WTC11 (cell line): ENCODE measurements around the gene UBAC2. TPM values are rescaled to one million over a fixed set of nuclear protein-coding genes. Genes with fewer than 3 reads are reported as not detected.

Experiments used
- ATAC-seq: fragments of 200-7000 bp; cut with Tn5 transposase; 2 replicates; pipeline ENCODE4 v1.10.0; 2021; ENCODE audit warnings: mild to moderate bottlenecking, moderate library complexity
- CTCF ChIA-PET: fragments of 300-600 bp; sonication (Branson Sonifier 250); formaldehyde crosslinking; loops from one replicate; lab custom pipeline; 2021; ENCODE audit warnings: antibody characterized with exemption; lab: Charles Lee
- POLR2A ChIA-PET: fragments of 350-600 bp; sonication (Branson Sonifier 250); formaldehyde crosslinking; loops from one replicate; lab custom pipeline; 2021; ENCODE audit warnings: antibody characterized with exemption; lab: Charles Lee
- DNase-seq: peaks from one replicate; pipeline ENCODE4 v3.0.0; 2021; ENCODE audit warnings: low spot score
- H3K27ac Mint-ChIP-seq: 2 replicates; pipeline ENCODE4 v1.8.0; 2021; ENCODE audit warnings: mixed read lengths
- H3K27me3 Mint-ChIP-seq: 2 replicates; pipeline ENCODE4 v1.8.0; 2021; ENCODE audit warnings: low read depth, mild to moderate bottlenecking, moderate library complexity, mixed read lengths
- H3K36me3 Mint-ChIP-seq: 2 replicates; pipeline ENCODE4 v1.8.0; 2021; ENCODE audit warnings: mixed read lengths
- H3K4me1 Mint-ChIP-seq: 2 replicates; pipeline ENCODE4 v1.8.0; 2022; ENCODE audit warnings: mixed read lengths
- H3K4me3 Mint-ChIP-seq: 2 replicates; pipeline ENCODE4 v1.8.0; 2021; ENCODE audit warnings: mild to moderate bottlenecking, moderate library complexity, mixed read lengths
- H3K9me3 Mint-ChIP-seq: 2 replicates; pipeline ENCODE4 v1.8.0; 2021; ENCODE audit warnings: mixed read lengths
- ATF3 ChIP-seq: sonication (generic); formaldehyde crosslinking; conservative IDR thresholded peaks from 2 replicates; pipeline ENCODE4 v1.8.1; 2022; ENCODE audit warnings: mild to moderate bottlenecking, missing genetic modification reagents
- EMX1 ChIP-seq: fragments of 250-450 bp; sonication (Bioruptor Pico); IDR thresholded peaks from 2 replicates; pipeline ENCODE4 v1.8.0; 2021; ENCODE audit warnings: mild to moderate bottlenecking
- FOXP1 ChIP-seq: sonication (generic); formaldehyde crosslinking; IDR thresholded peaks from 2 replicates; pipeline ENCODE4 v1.8.0; 2022; ENCODE audit warnings: missing genetic modification reagents, mild to moderate bottlenecking, moderate library complexity, borderline replicate concordance
- HMGA2 ChIP-seq: fragments of 250-450 bp; sonication (Bioruptor Pico); IDR thresholded peaks from 2 replicates; pipeline ENCODE4 v1.4.0; 2021; ENCODE audit warnings: mild to moderate bottlenecking, moderate library complexity
- HMGXB4 ChIP-seq: sonication (generic); formaldehyde crosslinking; IDR thresholded peaks from 2 replicates; pipeline ENCODE4 v1.8.1; 2023; ENCODE audit warnings: mild to moderate bottlenecking, moderate library complexity, missing genetic modification reagents
- IRF1 ChIP-seq: sonication (generic); formaldehyde crosslinking; IDR thresholded peaks from 2 replicates; pipeline ENCODE4 v1.8.0; 2023; ENCODE audit warnings: missing genetic modification reagents
- JAZF1 ChIP-seq: fragments of 250-450 bp; sonication (Bioruptor Pico); IDR thresholded peaks from 2 replicates; pipeline ENCODE4 v1.9.0; 2021; ENCODE audit warnings: moderate library complexity, mild to moderate bottlenecking, inconsistent platforms
- JUN ChIP-seq: sonication (generic); formaldehyde crosslinking; IDR thresholded peaks from 2 replicates; pipeline ENCODE4 v1.8.0; 2023; ENCODE audit warnings: mild to moderate bottlenecking, missing genetic modification reagents
- RELA ChIP-seq: sonication (generic); formaldehyde crosslinking; IDR thresholded peaks from 2 replicates; pipeline ENCODE4 v1.8.1; 2022; ENCODE audit warnings: missing genetic modification reagents, mild to moderate bottlenecking, borderline replicate concordance
- ZNF219 ChIP-seq: sonication (generic); formaldehyde crosslinking; IDR thresholded peaks from 2 replicates; pipeline ENCODE4 v1.8.0; 2023; ENCODE audit warnings: missing genetic modification reagents, mild to moderate bottlenecking, borderline replicate concordance
- ZNF416 ChIP-seq: fragments of 250-450 bp; sonication (Bioruptor Pico); IDR thresholded peaks from 2 replicates; pipeline ENCODE4 v1.9.0; 2021; ENCODE audit warnings: mild to moderate bottlenecking, inconsistent platforms
- ZNF512 ChIP-seq: sonication (generic); formaldehyde crosslinking; IDR thresholded peaks from 2 replicates; pipeline ENCODE4 v1.8.1; 2022; ENCODE audit warnings: missing genetic modification reagents, borderline replicate concordance
- ZNF671 ChIP-seq: fragments of 250-450 bp; sonication (Bioruptor Pico); IDR thresholded peaks from 2 replicates; pipeline ENCODE4 v1.8.0; 2021; ENCODE audit warnings: mild to moderate bottlenecking
- ZSCAN18 ChIP-seq: fragments of 250-450 bp; sonication (Bioruptor Pico); IDR thresholded peaks from 2 replicates; pipeline ENCODE4 v2.1.2; 2022; ENCODE audit warnings: mild to moderate bottlenecking, moderate library complexity
- total RNA-seq: library from RNA; stranded (reverse); gene quantifications from 3 replicates; pipeline ENCODE4 v1.2.3, GENCODE V29; 2021
- TF ChIP-seq, protein P1 (sequence below): sonication (generic); formaldehyde crosslinking; IDR thresholded peaks from 2 replicates; pipeline ENCODE4 v1.8.0; 2022; ENCODE audit warnings: missing genetic modification reagents
- TF ChIP-seq, protein P2 (sequence below): sonication (generic); formaldehyde crosslinking; IDR thresholded peaks from 2 replicates; pipeline ENCODE4 v1.8.1; 2022; ENCODE audit warnings: low read depth, missing genetic modification reagents, borderline replicate concordance

UBAC2 gene
- total RNA-seq, 1 experiment from 2014 or later, result 64.7 TPM

DNA sequence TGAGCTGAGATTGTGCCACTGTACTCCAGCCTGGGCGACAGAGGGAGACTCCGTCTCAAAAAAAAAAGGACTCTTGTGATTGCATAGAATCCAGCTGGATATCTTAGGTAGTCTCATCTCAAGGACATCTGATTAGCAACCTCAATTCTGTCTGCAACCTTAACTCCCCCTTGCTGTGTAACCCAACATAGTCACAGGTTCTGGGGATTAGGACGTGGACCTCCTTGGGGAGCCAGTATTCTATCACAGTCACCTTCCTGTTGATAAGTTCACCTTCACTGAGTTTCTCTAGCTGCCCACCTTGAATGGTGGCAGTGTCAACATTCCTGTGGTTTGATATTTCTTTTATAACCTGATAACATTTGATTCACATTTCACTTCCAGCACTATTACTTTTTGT is 30.3 kb downstream of the UBAC2 start:
- CTCF ChIA-PET, result interaction anchor here (0.7 kb wide), 1 partner anchor 38 kb away, joined by 5 read pairs; no protein-coding TSS in a partner anchor
- Mint-ChIP-seq H3K36me3 (no peaks in the 10 kb centered on the region), H3K27me3 (no peaks in the 10 kb centered on the region), H3K4me3 (no peak overlapping the region), H3K4me1 (peaks cover 22% of the 10 kb centered on the region), H3K27ac (no peak overlapping the region), H3K9me3 (no peaks in the 10 kb centered on the region)
- no peak for ATAC-seq
- no peak for DNase-seq
- TF ChIP-seq, protein P1, sequence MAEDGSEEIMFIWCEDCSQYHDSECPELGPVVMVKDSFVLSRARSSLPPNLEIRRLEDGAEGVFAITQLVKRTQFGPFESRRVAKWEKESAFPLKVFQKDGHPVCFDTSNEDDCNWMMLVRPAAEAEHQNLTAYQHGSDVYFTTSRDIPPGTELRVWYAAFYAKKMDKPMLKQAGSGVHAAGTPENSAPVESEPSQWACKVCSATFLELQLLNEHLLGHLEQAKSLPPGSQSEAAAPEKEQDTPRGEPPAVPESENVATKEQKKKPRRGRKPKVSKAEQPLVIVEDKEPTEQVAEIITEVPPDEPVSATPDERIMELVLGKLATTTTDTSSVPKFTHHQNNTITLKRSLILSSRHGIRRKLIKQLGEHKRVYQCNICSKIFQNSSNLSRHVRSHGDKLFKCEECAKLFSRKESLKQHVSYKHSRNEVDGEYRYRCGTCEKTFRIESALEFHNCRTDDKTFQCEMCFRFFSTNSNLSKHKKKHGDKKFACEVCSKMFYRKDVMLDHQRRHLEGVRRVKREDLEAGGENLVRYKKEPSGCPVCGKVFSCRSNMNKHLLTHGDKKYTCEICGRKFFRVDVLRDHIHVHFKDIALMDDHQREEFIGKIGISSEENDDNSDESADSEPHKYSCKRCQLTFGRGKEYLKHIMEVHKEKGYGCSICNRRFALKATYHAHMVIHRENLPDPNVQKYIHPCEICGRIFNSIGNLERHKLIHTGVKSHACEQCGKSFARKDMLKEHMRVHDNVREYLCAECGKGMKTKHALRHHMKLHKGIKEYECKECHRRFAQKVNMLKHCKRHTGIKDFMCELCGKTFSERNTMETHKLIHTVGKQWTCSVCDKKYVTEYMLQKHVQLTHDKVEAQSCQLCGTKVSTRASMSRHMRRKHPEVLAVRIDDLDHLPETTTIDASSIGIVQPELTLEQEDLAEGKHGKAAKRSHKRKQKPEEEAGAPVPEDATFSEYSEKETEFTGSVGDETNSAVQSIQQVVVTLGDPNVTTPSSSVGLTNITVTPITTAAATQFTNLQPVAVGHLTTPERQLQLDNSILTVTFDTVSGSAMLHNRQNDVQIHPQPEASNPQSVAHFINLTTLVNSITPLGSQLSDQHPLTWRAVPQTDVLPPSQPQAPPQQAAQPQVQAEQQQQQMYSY (CRISPR knock-in tag), result no peak
- TF ChIP-seq IRF1 (CRISPR knock-in tag) (no peak), JUN (CRISPR knock-in tag) (no peak), ZNF219 (CRISPR knock-in tag) (no peak), HMGA2 (CRISPR knock-in tag) (no peak), ZNF671 (CRISPR knock-in tag) (no peak), ATF3 (CRISPR knock-in tag) (no peak), ZNF512 (no peak), ZNF416 (no peak), ZSCAN18 (no peak)
- TF ChIP-seq, protein P2, sequence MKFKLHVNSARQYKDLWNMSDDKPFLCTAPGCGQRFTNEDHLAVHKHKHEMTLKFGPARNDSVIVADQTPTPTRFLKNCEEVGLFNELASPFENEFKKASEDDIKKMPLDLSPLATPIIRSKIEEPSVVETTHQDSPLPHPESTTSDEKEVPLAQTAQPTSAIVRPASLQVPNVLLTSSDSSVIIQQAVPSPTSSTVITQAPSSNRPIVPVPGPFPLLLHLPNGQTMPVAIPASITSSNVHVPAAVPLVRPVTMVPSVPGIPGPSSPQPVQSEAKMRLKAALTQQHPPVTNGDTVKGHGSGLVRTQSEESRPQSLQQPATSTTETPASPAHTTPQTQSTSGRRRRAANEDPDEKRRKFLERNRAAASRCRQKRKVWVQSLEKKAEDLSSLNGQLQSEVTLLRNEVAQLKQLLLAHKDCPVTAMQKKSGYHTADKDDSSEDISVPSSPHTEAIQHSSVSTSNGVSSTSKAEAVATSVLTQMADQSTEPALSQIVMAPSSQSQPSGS (CRISPR knock-in tag), result no peak
- POLR2A ChIA-PET, result no interaction called here

GRCh38 chr13:99231721-99232120 is 31.1 kb downstream of the UBAC2 start:
- Mint-ChIP-seq H3K27ac (0 out of 2 replicates have a peak overlapping the region, but pooled peaks have one; percentile 14), H3K4me3 (no peak overlapping the region), H3K4me1 (peaks cover 15% of the 10 kb centered on the region), H3K27me3 (no peaks in the 10 kb centered on the region), H3K36me3 (no peaks in the 10 kb centered on the region), H3K9me3 (no peaks in the 10 kb centered on the region)
- TF ChIP-seq HMGXB4 (CRISPR knock-in tag), result no peak
- no peak for TF ChIP-seq RELA (CRISPR knock-in tag)
- no peak for TF ChIP-seq FOXP1
- no peak for TF ChIP-seq JAZF1 (CRISPR knock-in tag)
- TF ChIP-seq EMX1 (CRISPR knock-in tag), result no peak
- POLR2A ChIA-PET, result no interaction called here
- no peak for DNase-seq
- CTCF ChIA-PET, result interaction anchor here (1.9 kb wide), 1 partner anchor 34 kb away, joined by 8 read pairs; no protein-coding TSS in a partner anchor
- no peak for ATAC-seq
